Gastroesophageal sphincter (tissue), 3 donors: ENCODE data around the gene VSIG10.

Experiments
- CTCF ChIP-seq, 4 experiments: fragments of 200-600 bp in 2 of 4; fragments of 450-650 bp in 2 of 4; sonication (generic) in 1 of 4; IDR thresholded peaks; one replicate each; pipeline ENCODE4 v1.5.1; 2017 to 2019; ENCODE audit warnings: antibody characterized with exemption in 4 of 4, mild to moderate bottlenecking in 2 of 4, moderate library complexity in 2 of 4
- POLR2A ChIP-seq, 2 donors: fragments of 450-650 bp; IDR thresholded peaks; one replicate each; pipeline ENCODE4 v1.6.1; 2017; ENCODE audit warnings: antibody characterized with exemption in 2 of 2, mild to moderate bottlenecking in 2 of 2, moderate library complexity in 1 of 2

GRCh38 chr12:118058881-118059280, 44.9 kb downstream of the VSIG10 start:
- TF ChIP-seq CTCF (IDR thresholded peaks at IDR 0.05) (no peak), POLR2A (IDR thresholded peaks at IDR 0.05) (no peak)
